HepG2 (cell line): ENCODE data around the gene BRCA1. TPM values are rescaled to one million over a fixed set of nuclear protein-coding genes. Genes with fewer than 3 reads are reported as not detected.

ENCODE experiments used
- AKAP8 ChIP-seq: sonication (generic); formaldehyde crosslinking; IDR thresholded peaks from 2 replicates; pipeline ENCODE4 v1.5.1; 2020; ENCODE audit warnings: mild to moderate bottlenecking, missing genetic modification reagents
- CTCF ChIP-seq: sonication (generic); formaldehyde crosslinking; IDR thresholded peaks from 2 replicates; pipeline ENCODE4 v1.5.0; 2020; ENCODE audit warnings: mild to moderate bottlenecking, missing genetic modification reagents, moderate library complexity
- GATA4 ChIP-seq: sonication (generic); IDR thresholded peaks from 2 replicates; pipeline ENCODE4 v1.6.1; 2016; ENCODE audit warnings: antibody characterized with exemption, low read depth, borderline replicate concordance
- HNF4A ChIP-seq: sonication (generic); formaldehyde crosslinking; IDR thresholded peaks from 2 replicates; pipeline ENCODE4 v1.4.0; 2020; ENCODE audit warnings: missing genetic modification reagents
- HOXA7 ChIP-seq: sonication (generic); formaldehyde crosslinking; IDR thresholded peaks from 2 replicates; pipeline ENCODE4 v1.8.1; 2022; ENCODE audit warnings: mild to moderate bottlenecking, missing genetic modification reagents, moderate library complexity
- JDP2 ChIP-seq: sonication (generic); formaldehyde crosslinking; IDR thresholded peaks from 2 replicates; pipeline ENCODE4 v1.8.1; 2022; ENCODE audit warnings: missing genetic modification reagents, borderline replicate concordance
- KLF15 ChIP-seq: sonication (generic); formaldehyde crosslinking; IDR thresholded peaks from 2 replicates; pipeline ENCODE4 v1.8.1; 2023; ENCODE audit warnings: borderline replicate concordance, mild to moderate bottlenecking, inconsistent platforms, missing genetic modification reagents, mixed read lengths
- MXD4 ChIP-seq: IDR thresholded peaks from 2 replicates; pipeline ENCODE4 v1.6.1; 2016; ENCODE audit warnings: mild to moderate bottlenecking, missing biosample characterization, missing genetic modification reagents
- NCOA1 ChIP-seq: sonication (generic); formaldehyde crosslinking; IDR thresholded peaks from 2 replicates; pipeline ENCODE4 v1.9.0; 2021; ENCODE audit warnings: missing genetic modification reagents
- RXRB ChIP-seq: IDR thresholded peaks from 2 replicates; pipeline ENCODE4 v1.6.1; 2016; ENCODE audit warnings: borderline replicate concordance, missing genetic modification reagents, missing compliant biosample characterization
- SRSF9 ChIP-seq: fragments of 200-400 bp; formaldehyde crosslinking; IDR thresholded peaks from 2 replicates; pipeline ENCODE4 v1.6.1; 2018; ENCODE audit warnings: borderline replicate concordance, mild to moderate bottlenecking, low read depth, low read length; ENCODE audit not compliant: insufficient read depth, poor library complexity, severe bottlenecking
- ZBTB20 ChIP-seq: sonication (generic); formaldehyde crosslinking; IDR thresholded peaks from 2 replicates; pipeline ENCODE4 v1.8.1; 2023; ENCODE audit warnings: missing genetic modification reagents, low read depth, mild to moderate bottlenecking, borderline replicate concordance
- ZNF562 ChIP-seq: sonication (generic); formaldehyde crosslinking; IDR thresholded peaks from 2 replicates; pipeline ENCODE4 v1.8.0; 2022; ENCODE audit warnings: missing genetic modification reagents, borderline replicate concordance
- ZNF746 ChIP-seq: sonication (generic); formaldehyde crosslinking; IDR thresholded peaks from 2 replicates; pipeline ENCODE4 v1.8.0; 2022; ENCODE audit warnings: mild to moderate bottlenecking, missing genetic modification reagents
- ZNF777 ChIP-seq: sonication (generic); formaldehyde crosslinking; IDR thresholded peaks from 2 replicates; pipeline ENCODE4 v1.4.0; 2020; ENCODE audit warnings: missing genetic modification reagents
- polyA plus RNA-seq, 8 experiments: library from polyadenylated mRNA; depleted of rRNA in 3 of 8; stranded (reverse) in 7 of 8; unstranded in 1 of 8; fragments of >200 nt; fragmentation: Illumina TruSeq in 4 of 8; extraction: Trizol in 4 of 8; gene quantifications; 2 replicates each; pipeline versions ENCODE4 v1.2.1 to v1.2.3, GENCODE V29; 2011 to 2016; ENCODE audit warnings: low read depth in 4 of 8, missing spikeins in 1 of 8, mixed read lengths in 1 of 8; ENCODE audit not compliant: insufficient read depth in 1 of 8
- total RNA-seq, 5 experiments: library from RNA; depleted of rRNA; stranded (reverse); fragments of >200 nt; fragmentation: Illumina TruSeq; extraction: Trizol; gene quantifications; 2 replicates each; pipeline ENCODE4 v1.2.3, GENCODE V29; 2016; ENCODE audit warnings: low read depth in 1 of 5
- TF ChIP-seq, protein P1 (sequence below): sonication (generic); formaldehyde crosslinking; IDR thresholded peaks from 2 replicates; pipeline ENCODE4 v1.4.0; 2020; ENCODE audit warnings: mild to moderate bottlenecking, low read depth, missing genetic modification reagents
- TF ChIP-seq, protein P2 (sequence below): sonication (generic); formaldehyde crosslinking; IDR thresholded peaks from 2 replicates; pipeline ENCODE4 v1.5.0; 2020; ENCODE audit warnings: missing genetic modification reagents, mild to moderate bottlenecking, borderline replicate concordance
- TF ChIP-seq, protein P3 (sequence below): sonication (generic); formaldehyde crosslinking; IDR thresholded peaks from 2 replicates; pipeline ENCODE4 v1.5.1; 2020; ENCODE audit warnings: missing genetic modification reagents, mild to moderate bottlenecking, borderline replicate concordance
- TF ChIP-seq, protein P4 (sequence below): sonication (generic); formaldehyde crosslinking; IDR thresholded peaks from 2 replicates; pipeline ENCODE4 v1.5.1; 2020; ENCODE audit warnings: missing genetic modification reagents, mild to moderate bottlenecking, borderline replicate concordance
- TF ChIP-seq, protein P5 (sequence below): sonication (generic); formaldehyde crosslinking; IDR thresholded peaks from 2 replicates; pipeline ENCODE4 v1.4.0; 2020; ENCODE audit warnings: missing genetic modification reagents

The BRCA1 gene
- total and polyA plus RNA-seq, 2 of the 13 experiments (the other 11 are each of a cell fraction or from before 2014, with no cell fraction given) = 13.3 to 37.5 TPM

- TF ChIP-seq, protein P1, sequence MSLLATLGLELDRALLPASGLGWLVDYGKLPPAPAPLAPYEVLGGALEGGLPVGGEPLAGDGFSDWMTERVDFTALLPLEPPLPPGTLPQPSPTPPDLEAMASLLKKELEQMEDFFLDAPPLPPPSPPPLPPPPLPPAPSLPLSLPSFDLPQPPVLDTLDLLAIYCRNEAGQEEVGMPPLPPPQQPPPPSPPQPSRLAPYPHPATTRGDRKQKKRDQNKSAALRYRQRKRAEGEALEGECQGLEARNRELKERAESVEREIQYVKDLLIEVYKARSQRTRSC (CRISPR knock-in tag) = no peak
- TF ChIP-seq ZNF746 (CRISPR knock-in tag) (no peak; the same call in 1 of the 2 replicates), JDP2 (no peak; the same call in 1 of the 2 replicates), MXD4 (CRISPR knock-in tag) (peak; percentile 84), ZBTB20 (CRISPR knock-in tag) (no peak), NCOA1 (CRISPR knock-in tag) (0 out of 2 replicates have a peak, but pooled peaks have one; percentile 45), ZNF777 (CRISPR knock-in tag) (peak; percentile 94), CTCF (CRISPR knock-in tag) (peak; percentile 21), SRSF9 (no peak), HNF4A (CRISPR knock-in tag) (peak; percentile 19; the same call in 1 of the 2 replicates), RXRB (CRISPR knock-in tag) (no peak), AKAP8 (CRISPR knock-in tag) (peak; percentile 87), HOXA7 (CRISPR knock-in tag) (no peak), GATA4 (no peak), KLF15 (peak; percentile 19; the same call in 1 of the 2 replicates), ZNF562 (no peak)
- TF ChIP-seq, protein P2, sequence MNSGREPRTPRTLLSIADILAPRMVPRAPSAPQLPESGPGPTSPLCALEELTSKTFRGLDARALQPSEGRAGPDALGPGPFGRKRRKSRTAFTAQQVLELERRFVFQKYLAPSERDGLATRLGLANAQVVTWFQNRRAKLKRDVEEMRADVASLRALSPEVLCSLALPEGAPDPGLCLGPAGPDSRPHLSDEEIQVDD (CRISPR knock-in tag) = peak; percentile 74; the same call in 1 of the 2 replicates
- TF ChIP-seq, protein P3, sequence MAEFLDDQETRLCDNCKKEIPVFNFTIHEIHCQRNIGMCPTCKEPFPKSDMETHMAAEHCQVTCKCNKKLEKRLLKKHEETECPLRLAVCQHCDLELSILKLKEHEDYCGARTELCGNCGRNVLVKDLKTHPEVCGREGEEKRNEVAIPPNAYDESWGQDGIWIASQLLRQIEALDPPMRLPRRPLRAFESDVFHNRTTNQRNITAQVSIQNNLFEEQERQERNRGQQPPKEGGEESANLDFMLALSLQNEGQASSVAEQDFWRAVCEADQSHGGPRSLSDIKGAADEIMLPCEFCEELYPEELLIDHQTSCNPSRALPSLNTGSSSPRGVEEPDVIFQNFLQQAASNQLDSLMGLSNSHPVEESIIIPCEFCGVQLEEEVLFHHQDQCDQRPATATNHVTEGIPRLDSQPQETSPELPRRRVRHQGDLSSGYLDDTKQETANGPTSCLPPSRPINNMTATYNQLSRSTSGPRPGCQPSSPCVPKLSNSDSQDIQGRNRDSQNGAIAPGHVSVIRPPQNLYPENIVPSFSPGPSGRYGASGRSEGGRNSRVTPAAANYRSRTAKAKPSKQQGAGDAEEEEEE (CRISPR knock-in tag) = no peak
- TF ChIP-seq, protein P4, sequence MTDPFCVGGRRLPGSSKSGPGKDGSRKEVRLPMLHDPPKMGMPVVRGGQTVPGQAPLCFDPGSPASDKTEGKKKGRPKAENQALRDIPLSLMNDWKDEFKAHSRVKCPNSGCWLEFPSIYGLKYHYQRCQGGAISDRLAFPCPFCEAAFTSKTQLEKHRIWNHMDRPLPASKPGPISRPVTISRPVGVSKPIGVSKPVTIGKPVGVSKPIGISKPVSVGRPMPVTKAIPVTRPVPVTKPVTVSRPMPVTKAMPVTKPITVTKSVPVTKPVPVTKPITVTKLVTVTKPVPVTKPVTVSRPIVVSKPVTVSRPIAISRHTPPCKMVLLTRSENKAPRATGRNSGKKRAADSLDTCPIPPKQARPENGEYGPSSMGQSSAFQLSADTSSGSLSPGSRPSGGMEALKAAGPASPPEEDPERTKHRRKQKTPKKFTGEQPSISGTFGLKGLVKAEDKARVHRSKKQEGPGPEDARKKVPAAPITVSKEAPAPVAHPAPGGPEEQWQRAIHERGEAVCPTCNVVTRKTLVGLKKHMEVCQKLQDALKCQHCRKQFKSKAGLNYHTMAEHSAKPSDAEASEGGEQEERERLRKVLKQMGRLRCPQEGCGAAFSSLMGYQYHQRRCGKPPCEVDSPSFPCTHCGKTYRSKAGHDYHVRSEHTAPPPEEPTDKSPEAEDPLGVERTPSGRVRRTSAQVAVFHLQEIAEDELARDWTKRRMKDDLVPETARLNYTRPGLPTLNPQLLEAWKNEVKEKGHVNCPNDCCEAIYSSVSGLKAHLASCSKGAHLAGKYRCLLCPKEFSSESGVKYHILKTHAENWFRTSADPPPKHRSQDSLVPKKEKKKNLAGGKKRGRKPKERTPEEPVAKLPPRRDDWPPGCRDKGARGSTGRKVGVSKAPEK (CRISPR knock-in tag) = no peak
- TF ChIP-seq, protein P5, sequence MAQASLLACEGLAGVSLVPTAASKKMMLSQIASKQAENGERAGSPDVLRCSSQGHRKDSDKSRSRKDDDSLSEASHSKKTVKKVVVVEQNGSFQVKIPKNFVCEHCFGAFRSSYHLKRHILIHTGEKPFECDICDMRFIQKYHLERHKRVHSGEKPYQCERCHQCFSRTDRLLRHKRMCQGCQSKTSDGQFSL = no peak; the same call in 1 of the 2 replicates
These were observed 103.2 kb downstream of the BRCA1 start, which contains the start of gene VAT1 (continued) for GRCh38 chr17:43021741-43022512.
